ENCODE measurements around the gene PCSK4.
"Not testable (repeated sequence)": the region's sequence is repeated elsewhere in the genome, so short reads cannot be mapped to it uniquely, and the experiment has no call there.

Gene PCSK4

DNA sequence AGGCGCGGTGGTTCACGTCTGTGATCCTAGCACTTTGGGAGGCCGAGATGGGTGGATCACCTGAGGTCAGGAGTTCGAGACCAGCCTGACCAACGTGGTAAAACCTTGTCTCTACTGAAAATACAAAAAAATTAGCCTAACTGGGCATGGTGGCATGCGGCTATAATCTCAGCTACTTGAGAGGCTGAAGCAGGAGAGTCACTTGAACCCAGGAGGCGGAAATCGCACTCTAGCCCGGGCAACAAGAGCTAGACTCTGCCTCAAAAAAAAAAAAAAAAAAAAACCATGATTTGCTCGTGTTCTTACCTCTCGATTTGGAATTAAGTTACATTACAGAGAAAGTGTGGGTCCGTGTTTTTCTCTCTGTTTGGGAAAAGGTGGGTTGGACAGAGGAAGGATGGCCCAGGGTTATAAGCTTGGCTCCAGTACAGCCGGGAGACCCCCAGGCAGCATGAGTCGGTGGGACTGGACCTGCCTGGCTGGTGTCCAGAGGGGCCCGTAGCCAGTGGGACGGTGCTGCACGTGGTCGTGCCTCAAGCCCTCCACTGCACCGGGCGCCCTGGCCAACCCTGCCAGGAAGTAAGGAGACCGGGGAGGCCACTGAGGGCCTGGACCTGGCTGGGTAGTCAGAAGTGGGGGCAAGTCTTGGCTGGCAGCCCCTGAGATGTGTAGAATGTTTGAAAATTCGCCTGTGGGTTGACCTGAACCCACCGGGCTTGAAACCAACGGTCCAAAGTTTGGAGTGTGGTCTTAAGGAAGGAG lies 48.3 kb downstream of the PCSK4 start:
- FAIRE-seq: no peak
- no peak for DNase-seq (ENCODE audit: insufficient read length)
- TF ChIP-seq POLR2AphosphoS5 (IDR thresholded peaks at IDR 0.05; ENCODE audit: low read depth, low read length) (no peak; the same call in 1 of the 2 replicates), POLR2A (IDR thresholded peaks at IDR 0.05; ENCODE audit: low read depth, low read length) (peak; percentile 12; the same call in 1 of the 2 replicates)

DNA sequence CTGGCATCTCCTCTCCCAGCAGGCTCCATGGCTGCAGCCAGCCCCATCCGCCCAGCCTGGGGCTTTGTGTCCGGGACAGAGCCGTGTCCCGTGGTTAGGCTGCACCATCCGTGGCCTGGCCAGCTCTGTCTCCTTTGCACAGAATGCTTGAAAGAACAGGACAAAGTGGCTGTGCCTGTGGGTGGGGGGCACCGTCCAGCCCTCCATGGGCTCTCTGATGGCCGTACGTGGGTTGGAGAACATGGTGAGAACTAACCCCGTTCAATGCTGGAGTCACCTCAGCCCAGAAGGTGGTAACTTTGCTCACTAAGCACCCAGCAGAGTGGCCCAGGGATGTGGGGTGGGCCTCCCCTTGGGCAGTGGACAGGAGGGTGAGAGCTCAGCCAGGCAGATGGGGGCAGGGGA lies 49.1 kb downstream of the PCSK4 start:
- no peak for FAIRE-seq
- DNase-seq (ENCODE audit: insufficient read length): no peak

DNA sequence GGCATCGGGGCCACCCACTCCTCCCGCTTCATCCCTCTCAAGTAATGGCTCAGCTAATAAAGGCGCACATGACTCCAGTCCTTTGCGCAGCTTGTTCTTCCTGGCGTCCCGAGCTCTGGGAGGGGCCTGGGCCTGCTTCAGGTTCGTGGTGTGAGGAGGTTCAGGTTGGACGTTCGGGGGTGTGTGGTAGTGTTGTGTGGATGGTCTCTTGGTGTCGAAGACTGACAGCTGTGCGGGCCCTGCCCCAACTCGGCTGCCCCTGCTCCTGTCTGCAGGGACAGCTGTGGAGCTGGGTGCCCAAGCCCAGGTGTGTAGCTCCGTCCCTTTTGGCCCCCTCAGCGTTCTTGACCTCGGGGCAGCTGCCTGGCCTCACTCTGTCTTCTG lies 49.7 kb downstream of the PCSK4 start:
- DNase-seq (ENCODE audit: insufficient read length) (no peak), FAIRE-seq (no peak)
- TF ChIP-seq POLR2AphosphoS5 (IDR thresholded peaks at IDR 0.05; ENCODE audit: low read depth, low read length): no peak; the same call in 1 of the 2 replicates
- peak; percentile 8; the same call in 1 of the 2 replicates for TF ChIP-seq POLR2A (IDR thresholded peaks at IDR 0.05; ENCODE audit: low read depth, low read length)

More for the DNA sequence above, 49.1 kb downstream of the PCSK4 start:
- TF ChIP-seq POLR2A (IDR thresholded peaks at IDR 0.05; ENCODE audit: low read depth, low read length) (peak; percentile 7; the same call in 1 of the 2 replicates), POLR2AphosphoS5 (IDR thresholded peaks at IDR 0.05; ENCODE audit: low read depth, low read length) (peak; percentile 44; the same call in 1 of the 2 replicates), TAF1 (IDR thresholded peaks at IDR 0.05; ENCODE audit: borderline replicate concordance, low read depth, low read length) (no peak)

DNA sequence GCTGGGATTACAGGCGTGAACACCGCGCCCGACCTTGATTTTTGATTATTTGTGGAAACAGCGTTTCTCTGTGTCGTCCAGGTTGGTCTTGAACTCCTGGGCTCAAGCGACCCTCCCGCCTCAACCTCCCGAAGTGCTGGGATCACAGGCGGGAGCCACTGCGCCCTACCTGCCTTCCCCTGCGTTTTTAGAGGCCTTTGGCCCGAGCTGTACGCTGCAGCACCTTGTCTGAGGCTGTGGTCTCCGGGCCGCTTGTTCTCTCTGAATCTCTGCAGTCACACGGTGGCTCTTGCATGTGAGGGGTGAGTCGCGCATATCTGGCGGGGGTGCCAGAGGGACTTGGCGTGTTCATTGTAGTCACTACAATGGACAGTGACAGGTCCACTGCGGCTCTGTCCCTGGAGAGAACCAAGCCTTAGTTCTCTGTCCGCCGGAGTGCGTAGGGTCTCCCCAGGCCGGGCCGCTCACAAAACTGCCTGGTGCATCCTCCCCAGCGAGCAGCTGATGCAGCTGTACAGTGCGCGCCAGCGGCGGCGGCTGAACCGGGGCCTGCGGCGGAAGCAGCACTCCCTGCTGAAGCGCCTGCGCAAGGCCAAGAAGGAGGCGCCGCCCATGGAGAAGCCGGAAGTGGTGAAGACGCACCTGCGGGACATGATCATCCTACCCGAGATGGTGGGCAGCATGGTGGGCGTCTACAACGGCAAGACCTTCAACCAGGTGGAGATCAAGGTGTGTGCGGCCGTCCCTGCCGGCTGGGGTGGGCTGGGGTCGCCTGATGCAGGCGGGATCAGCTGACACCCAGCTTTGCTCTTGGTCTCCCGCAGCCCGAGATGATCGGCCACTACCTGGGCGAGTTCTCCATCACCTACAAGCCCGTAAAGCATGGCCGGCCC lies 50.4 kb downstream of the PCSK4 start:
- TF ChIP-seq POLR2A (IDR thresholded peaks at IDR 0.05; ENCODE audit: low read depth, low read length): 0 out of 2 replicates have a peak, but pooled peaks have one; percentile 0
- TF ChIP-seq POLR2AphosphoS5 (IDR thresholded peaks at IDR 0.05; ENCODE audit: low read depth, low read length): peak; percentile 25; the same call in 1 of the 2 replicates
- DNase-seq (ENCODE audit: insufficient read length); FAIRE-seq: not testable (repeated sequence)

DNA sequence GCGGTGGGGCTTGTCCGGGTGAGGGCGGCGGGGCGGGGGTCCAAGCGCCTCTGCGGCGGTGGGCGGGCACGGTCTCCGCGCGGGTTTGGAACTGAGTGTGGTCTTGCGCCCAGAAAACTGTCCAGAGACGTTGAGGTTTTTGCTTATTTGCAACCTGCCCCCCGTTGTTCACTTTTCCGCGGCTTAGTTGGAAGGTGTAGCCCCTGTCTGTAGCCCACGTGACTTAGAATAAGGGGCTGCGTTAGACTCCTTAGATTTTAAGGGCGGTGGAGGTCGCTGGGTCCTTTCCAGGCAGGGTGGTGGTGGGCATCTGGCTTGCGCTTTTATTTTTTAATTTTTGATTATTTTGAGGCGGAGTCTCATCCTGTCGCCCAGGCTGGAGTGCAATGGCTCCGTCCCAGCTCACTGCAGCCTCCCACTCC lies 51.2 kb downstream of the PCSK4 start:
- TF ChIP-seq POLR2AphosphoS5 (IDR thresholded peaks at IDR 0.05; ENCODE audit: low read depth, low read length) (no peak; the same call in 1 of the 2 replicates), TAF1 (IDR thresholded peaks at IDR 0.05; ENCODE audit: borderline replicate concordance, low read depth, low read length) (no peak), POLR2A (IDR thresholded peaks at IDR 0.05; ENCODE audit: low read depth, low read length) (no peak)
- no peak for FAIRE-seq
- no peak for DNase-seq (ENCODE audit: insufficient read length)

DNA sequence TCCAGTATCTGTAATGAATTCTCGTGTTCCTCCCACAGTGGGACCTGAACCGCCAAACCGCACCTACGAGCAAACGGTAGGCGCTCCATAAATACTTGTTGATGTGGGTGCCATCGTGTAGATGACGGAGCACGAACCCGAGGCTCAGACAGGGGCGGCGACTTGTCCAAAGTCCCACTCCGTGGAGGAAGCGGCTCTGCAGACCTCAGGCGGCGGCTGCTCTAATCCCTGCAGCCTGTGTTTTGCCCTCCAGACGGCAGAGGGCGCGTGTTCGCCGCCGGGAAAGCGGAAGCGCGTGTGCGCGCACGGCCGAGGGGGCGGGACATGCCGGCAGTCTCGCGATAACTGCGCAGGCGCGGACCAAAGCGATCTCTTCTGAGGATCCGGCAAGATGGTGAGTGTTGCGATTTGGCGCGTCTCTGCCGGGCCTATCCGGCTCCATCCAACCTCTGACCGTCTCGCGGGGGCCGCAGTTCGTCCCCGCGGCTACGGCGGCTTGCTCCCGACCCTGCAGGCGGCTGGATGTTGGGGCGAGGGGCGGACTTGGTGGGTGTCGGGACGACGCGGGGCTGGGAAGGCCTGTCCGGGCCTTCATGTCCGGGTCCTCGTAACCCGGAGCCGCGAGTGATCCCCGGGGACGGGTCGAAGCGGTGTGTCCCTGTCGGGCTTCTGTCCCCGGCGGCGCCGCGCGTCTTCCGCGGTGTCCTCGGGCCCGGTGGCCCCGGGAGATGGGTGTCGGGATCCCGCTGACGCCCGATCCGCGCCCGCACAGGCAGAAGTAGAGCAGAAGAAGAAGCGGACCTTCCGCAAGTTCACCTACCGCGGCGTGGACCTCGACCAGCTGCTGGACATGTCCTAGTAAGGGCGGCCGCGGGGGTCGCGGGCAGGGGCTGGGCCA lies 51.9 kb downstream of the PCSK4 start, which contains the start of gene RPS15:
Gene RPS15, plus strand, starts transcription at position 362 of the 898 bp plus-strand sequence. Its CDS starts 30 bp downstream, at position 392.
- peak; percentile 100 for TF ChIP-seq POLR2A (IDR thresholded peaks at IDR 0.05; ENCODE audit: low read depth, low read length)
- peak; percentile 100 for TF ChIP-seq TAF1 (IDR thresholded peaks at IDR 0.05; ENCODE audit: borderline replicate concordance, low read depth, low read length)
- TF ChIP-seq POLR2AphosphoS5 (IDR thresholded peaks at IDR 0.05; ENCODE audit: low read depth, low read length): peak; percentile 99
- FAIRE-seq: peak; percentile 100
- DNase-seq (ENCODE audit: insufficient read length): peak; percentile 95

DNA sequence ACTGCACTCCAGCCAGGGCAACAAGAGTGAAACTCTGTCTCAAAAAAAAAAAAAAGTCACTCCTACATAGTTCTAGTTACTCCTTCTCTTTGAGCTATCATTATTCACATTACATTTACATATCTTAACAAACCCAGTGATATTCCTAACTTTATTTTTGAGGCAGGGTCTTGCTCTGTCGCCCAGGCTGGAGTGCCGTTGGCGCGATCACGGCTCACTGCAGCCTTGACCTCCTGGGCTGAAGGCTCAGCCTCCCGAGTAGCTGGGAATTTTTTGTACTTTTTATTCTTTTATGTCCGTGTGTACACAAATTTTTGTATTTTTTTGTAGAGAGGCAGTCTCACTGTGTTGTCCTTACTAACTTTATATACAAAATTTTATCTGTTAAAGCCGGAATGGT lies 52.5 kb downstream of the PCSK4 start:
- TF ChIP-seq POLR2A (IDR thresholded peaks at IDR 0.05; ENCODE audit: low read depth, low read length): no peak
- no peak for TF ChIP-seq POLR2AphosphoS5 (IDR thresholded peaks at IDR 0.05; ENCODE audit: low read depth, low read length)
- no peak for TF ChIP-seq TAF1 (IDR thresholded peaks at IDR 0.05; ENCODE audit: borderline replicate concordance, low read depth, low read length)
- DNase-seq (ENCODE audit: insufficient read length): no peak
- FAIRE-seq: no peak

DNA sequence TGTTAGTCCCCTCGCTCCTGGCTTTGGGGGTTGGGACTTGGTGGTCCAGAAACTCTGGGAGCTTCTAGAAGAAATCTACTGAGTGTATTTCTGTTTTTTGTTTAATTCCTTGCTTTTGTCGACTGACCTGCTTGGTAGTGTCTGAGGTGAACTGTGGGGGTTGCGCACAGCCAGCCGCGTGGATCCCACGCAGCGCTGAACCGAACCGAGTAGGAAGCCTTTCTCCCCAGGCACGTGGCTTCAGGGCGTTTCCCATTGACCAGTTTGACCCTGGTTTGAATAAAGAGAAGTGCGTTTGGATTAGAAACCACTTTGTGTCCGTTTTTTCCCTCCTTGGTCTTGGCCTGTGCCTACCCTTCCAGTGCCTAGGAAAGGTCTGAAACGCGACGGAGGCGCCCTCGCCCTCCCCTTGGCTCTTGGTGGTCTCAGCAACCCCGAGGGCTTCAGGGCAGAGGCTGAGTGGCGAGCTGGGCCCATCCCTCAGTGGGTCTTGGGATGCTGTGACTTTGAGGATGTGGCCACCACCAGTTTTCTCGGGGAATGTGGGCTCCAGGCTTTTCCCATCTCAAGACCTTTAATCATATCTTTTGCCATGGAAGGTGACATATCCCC lies 54.7 kb downstream of the PCSK4 start:
- TF ChIP-seq POLR2A (IDR thresholded peaks at IDR 0.05; ENCODE audit: low read depth, low read length): no peak
- no peak for TF ChIP-seq TAF1 (IDR thresholded peaks at IDR 0.05; ENCODE audit: borderline replicate concordance, low read depth, low read length)
- TF ChIP-seq POLR2AphosphoS5 (IDR thresholded peaks at IDR 0.05; ENCODE audit: low read depth, low read length): no peak
- FAIRE-seq (no peak), DNase-seq (ENCODE audit: insufficient read length) (no peak)

DNA sequence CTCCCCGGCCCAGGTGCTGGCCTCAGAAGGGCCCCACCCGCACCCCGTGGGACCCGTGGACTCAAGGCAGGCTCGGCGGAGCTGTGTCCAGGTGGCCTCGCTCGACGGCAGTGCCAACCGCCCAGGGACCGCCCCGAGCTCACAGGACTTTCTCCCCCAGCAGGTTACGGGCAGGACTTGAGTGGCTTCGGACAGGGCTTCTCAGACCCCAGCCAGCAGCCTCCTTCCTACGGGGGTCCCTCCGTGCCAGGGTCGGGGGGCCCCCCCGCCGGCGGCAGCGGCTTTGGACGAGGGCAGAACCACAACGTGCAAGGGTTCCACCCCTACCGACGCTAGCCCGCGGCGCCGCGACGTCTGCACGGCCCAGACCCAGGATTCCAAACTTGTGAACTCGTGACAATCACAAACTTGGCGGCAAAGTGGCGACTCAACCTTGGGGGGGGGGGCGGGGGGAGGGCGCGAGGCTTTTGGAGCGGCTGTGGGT lies 55.5 kb downstream of the PCSK4 start:
- TF ChIP-seq POLR2A (IDR thresholded peaks at IDR 0.05; ENCODE audit: low read depth, low read length) (no peak), POLR2AphosphoS5 (IDR thresholded peaks at IDR 0.05; ENCODE audit: low read depth, low read length) (no peak), TAF1 (IDR thresholded peaks at IDR 0.05; ENCODE audit: borderline replicate concordance, low read depth, low read length) (no peak)
- no peak for FAIRE-seq
- no peak for DNase-seq (ENCODE audit: insufficient read length)

DNA sequence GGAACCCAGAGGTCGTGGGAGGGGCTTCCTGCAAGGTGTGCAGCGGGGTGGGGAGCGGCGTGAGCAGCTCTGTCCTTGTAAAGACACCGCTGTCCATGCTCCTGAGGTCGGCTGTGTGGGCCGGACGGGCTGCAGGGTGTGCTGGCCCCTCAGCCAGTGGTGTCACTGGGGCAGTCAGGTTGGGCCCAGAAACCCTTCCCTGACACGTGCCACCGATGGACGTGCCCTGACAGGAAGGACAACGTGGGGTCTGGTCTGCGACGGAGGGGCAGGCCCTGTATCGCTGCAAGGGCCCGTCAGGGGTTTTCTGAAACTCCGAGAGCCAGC lies 56.1 kb downstream of the PCSK4 start:
- DNase-seq (ENCODE audit: insufficient read length) (no peak), FAIRE-seq (no peak)
- no peak for TF ChIP-seq TAF1 (IDR thresholded peaks at IDR 0.05; ENCODE audit: borderline replicate concordance, low read depth, low read length)
- no peak for TF ChIP-seq POLR2AphosphoS5 (IDR thresholded peaks at IDR 0.05; ENCODE audit: low read depth, low read length)

All from GM12892 (cell line).